GM10248 (cell line): ENCODE results near the gene KISS1.

ENCODE experiments used
- CTCF ChIA-PET: fragments of 300-600 bp; sonication (Branson Sonifier 250); formaldehyde crosslinking; extraction: SDS; loops from one replicate; lab custom pipeline; 2021; ENCODE audit warnings: antibody characterized with exemption; lab: Yijun Ruan, JAX
- POLR2A ChIA-PET: fragments of 350-650 bp; sonication (Branson Sonifier 250); formaldehyde crosslinking; extraction: SDS; loops from one replicate; lab custom pipeline; 2020; ENCODE audit warnings: antibody characterized with exemption; lab: Yijun Ruan, JAX
- DNase-seq: peaks from one replicate; pipeline ENCODE4 v3.0.0; 2012; ENCODE audit errors: extremely low spot score
- CTCF ChIP-seq: IDR thresholded peaks from 2 replicates; pipeline ENCODE4 v1.5.1; 2012; ENCODE audit warnings: mild to moderate bottlenecking, low read depth; ENCODE audit errors: extremely low read depth, missing control alignments, control extremely low read depth

The KISS1 gene

GRCh38 chr1:204167730-204168129, 28.6 kb downstream of the KISS1 start:
- no peak for TF ChIP-seq CTCF
- ChIA-PET POLR2A (no interaction called here), CTCF (interaction anchor here (1.2 to 10.8 kb wide), 9 partner anchors 21 to 639 kb away, joined by 3 to 110 read pairs (median 5); partner anchors contain the start of gene PLEKHA6)
- no peak for DNase-seq

- POLR2A ChIA-PET: no interaction called here
Observed at GRCh38 chr1:204166219-204166618, 30.1 kb downstream of the KISS1 start, which contains the start of gene REN. TSS of gene REN (minus strand) at chr1:204166337. CDS start at chr1:204166293, 44 bp downstream.

GRCh38 chr1:204162494-204163074, 33.7 kb downstream of the KISS1 start:
- POLR2A ChIA-PET: no interaction called here

More at GRCh38 chr1:204166219-204166618, 30.1 kb downstream of the KISS1 start, which contains the start of gene REN:
- DNase-seq: no peak
- no peak for TF ChIP-seq CTCF
- CTCF ChIA-PET: interaction anchor here (1.1 to 10.8 kb wide), 7 partner anchors 9 to 233 kb away, joined by 3 to 110 read pairs (median 7); partner anchors contain the start of genes GOLT1A and PLEKHA6

GRCh38 chr1:204161609-204162493, 34.4 kb downstream of the KISS1 start:
- no peak for DNase-seq
- TF ChIP-seq CTCF: peak; percentile 8
- CTCF ChIA-PET: interaction anchor here (0.7 to 10.8 kb wide), 24 partner anchors 11 to 645 kb away, joined by 3 to 110 read pairs (median 5); partner anchors contain the start of genes ETNK2, GOLT1A and PLEKHA6
- POLR2A ChIA-PET: no interaction called here

More at GRCh38 chr1:204162494-204163074, 33.7 kb downstream of the KISS1 start:
- CTCF ChIA-PET: interaction anchor here (0.7 to 10.8 kb wide), 34 partner anchors 8 to 645 kb away, joined by 3 to 110 read pairs (median 5); partner anchors contain the start of genes ETNK2, GOLT1A and PLEKHA6
- DNase-seq: peak; percentile 85
- TF ChIP-seq CTCF: peak; percentile 98

- POLR2A ChIA-PET: no interaction called here
- CTCF ChIA-PET: interaction anchor here (0.7 to 4.6 kb wide), 3 partner anchors 33 to 205 kb away, joined by 3 to 20 read pairs (median 3); no protein-coding TSS in a partner anchor
- no peak for TF ChIP-seq CTCF
- no peak for DNase-seq
Observed at GRCh38 chr1:204157962-204158361, 38.3 kb downstream of the KISS1 start.

GRCh38 chr1:204155881-204156280, 40.4 kb downstream of the KISS1 start:
- ChIA-PET POLR2A (no interaction called here), CTCF (no interaction called here)
- DNase-seq: no peak
- TF ChIP-seq CTCF: no peak
